Cortex of kidney (tissue), 1 donor: Measurements from ENCODE around the gene RNF183.

ENCODE experiments used
- DNase-seq: peaks from one replicate; lab custom pipeline; 2025; lab: John Stamatoyannopoulos, UW

RNF183 gene

DNA sequence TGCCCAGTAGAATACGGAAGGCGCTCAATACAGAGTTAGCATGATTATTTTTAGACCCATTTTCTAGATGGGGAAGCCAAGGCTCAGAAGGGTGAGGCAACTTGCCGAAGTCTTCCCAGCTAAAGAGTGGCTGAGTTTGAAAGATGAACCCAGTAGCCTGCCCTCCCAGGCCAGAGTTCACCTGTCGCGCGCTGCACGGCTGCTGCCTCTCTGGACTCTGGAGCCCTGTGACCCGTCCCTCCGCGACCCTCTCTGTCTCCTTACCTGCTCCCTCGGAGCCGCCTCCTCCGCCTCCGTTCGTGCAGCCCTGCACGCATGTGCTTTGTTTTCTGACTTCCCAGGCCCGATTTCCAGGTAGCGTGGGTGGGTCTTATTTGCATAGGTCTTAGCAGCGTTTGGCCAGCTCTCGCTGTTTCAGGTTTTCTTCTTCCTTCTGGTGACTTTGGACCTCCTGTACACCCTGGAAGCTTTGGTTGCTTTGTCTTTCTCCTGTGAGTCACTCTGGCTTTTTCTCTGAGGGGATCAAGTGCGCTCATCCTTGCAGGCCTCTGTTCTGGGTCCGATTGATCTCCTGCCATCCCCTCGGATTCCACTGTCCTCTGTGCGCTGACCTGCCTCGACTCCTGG is at the start of gene RNF183:
Gene RNF183 (minus strand): TSS at position 585 of the 627 bp plus-strand sequence. CDS start 5,192 bp downstream, outside the sequence.
- no peak for DNase-seq

- no peak for DNase-seq
These were observed 49.2 kb upstream of the RNF183 start for GRCh38 chr9:113352411-113352810.

- DNase-seq, result no peak
These were observed 48.8 kb upstream of the RNF183 start for GRCh38 chr9:113352006-113352405.

- no peak for DNase-seq
These were observed 47.8 kb upstream of the RNF183 start for GRCh38 chr9:113350937-113351336.

- DNase-seq, result no peak
These were observed 47.0 kb upstream of the RNF183 start for GRCh38 chr9:113350107-113350661.

- DNase-seq, result no peak
These were observed 46.4 kb upstream of the RNF183 start, which contains the start of gene BSPRY for GRCh38 chr9:113349445-113350094. Gene BSPRY, plus strand, starts transcription at chr9:113349541. Its CDS starts 39 bp downstream, at chr9:113349580.

DNA sequence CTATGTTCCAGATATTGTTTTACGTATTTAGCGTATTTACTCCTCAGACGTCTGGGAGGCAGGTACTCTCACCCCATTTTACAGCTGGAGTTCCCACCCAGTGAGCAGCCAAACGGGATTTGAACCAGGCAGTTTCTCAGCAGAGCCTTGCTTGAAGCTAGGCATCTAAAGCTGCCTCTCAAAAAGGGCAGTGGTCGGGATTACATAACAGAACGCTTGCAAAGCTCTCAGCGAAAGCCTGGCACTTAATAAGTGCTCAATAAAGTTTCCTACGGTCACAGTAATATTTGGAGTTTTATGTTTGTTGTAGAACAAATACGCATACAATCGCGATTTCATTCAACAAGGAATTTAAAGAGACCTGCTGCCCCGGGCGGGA is 45.9 kb upstream of the RNF183 start:
- DNase-seq, result no peak

GRCh38 chr9:113348437-113348836 is 45.3 kb upstream of the RNF183 start:
- no peak for DNase-seq

- no peak for DNase-seq
These were observed 42.5 kb upstream of the RNF183 start for GRCh38 chr9:113345671-113346070.

GRCh38 chr9:113345190-113345589 is 42.0 kb upstream of the RNF183 start:
- DNase-seq, result no peak

DNA sequence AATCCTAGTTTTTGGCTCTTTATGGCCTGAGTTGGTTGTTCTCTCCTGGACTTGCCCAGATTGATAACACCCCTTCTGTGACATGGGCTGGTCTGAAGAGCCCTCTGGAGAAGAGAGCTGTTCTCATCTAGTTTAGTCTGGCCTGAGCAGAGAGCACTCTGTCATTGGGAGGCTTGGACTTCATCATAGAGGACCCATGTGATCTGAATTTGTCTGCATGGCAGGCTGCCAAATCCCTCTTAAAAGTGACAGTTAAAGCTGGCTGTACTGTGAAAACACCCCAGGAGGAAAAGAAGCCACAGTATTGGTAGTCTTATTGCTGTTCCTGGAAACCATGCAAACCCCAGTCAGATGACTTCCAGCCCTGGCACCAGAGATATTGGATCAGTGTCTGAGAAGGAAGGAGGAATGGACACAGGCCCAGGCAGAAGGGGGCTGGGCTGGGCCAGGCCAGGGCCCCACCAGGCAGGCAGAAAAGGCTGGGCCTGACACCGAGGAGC is 40.6 kb upstream of the RNF183 start:
- DNase-seq, result no peak

- no peak for DNase-seq
These were observed 38.7 kb upstream of the RNF183 start for GRCh38 chr9:113341712-113342410.

DNA sequence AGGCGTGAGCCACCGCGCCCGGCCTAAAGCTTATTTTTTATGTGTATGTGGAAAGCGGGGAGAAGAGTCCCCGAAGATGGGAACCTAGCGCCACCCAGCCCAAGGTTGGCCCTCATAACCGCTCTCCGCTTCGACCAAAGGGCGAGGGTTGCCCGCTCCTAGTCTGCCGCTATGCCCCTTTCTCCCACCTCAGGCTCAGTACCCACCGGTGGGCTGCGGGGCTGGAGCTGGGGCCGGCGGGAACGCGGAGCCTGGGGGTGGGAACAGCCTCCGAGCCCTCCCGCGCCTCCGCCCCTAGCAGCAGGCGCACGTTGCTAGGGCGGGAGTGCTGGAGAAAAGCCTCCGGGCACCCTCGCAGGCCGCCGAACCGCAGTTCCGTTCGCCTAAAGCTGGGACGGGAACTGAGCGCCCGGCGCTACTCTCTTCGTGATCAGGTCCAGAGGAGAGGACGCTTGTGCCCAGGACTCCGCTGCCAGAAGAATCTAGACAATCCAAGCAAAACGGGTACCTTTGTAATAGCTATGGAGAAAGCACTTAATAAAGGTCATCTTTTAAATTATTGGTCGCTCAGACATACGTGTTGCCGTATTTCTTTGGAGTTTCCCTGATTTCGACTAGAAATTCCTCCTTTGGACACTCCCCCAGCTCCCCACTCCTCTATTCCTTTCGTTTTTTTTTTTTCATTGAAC is 37.0 kb upstream of the RNF183 start, which contains the start of gene WDR31:
Gene WDR31 (minus strand): TSS at position 265 of the 689 bp plus-strand sequence. CDS start 8,253 bp downstream, outside the sequence.
- peak; percentile 30 for DNase-seq

- no peak for DNase-seq
These were observed 34.5 kb upstream of the RNF183 start for GRCh38 chr9:113337714-113338113.

DNA sequence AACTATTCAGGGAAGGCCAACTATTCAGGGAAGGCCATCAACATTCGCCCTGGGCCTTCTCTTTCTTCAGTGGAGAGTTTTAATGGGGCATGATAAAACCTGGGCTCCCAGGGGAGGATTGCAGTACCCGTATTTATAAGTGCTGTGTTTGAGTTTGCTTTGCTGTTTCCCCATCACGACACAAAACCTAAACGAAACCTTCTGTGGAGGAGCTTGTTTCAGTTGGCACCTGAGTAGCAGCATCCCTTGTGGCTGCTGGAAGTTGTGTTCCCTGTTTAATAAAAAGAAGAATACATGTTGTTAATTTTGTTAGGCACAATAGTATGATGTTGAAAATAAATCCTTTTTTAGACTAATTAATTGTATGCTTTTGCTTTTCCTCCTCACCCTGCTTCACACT is 28.6 kb upstream of the RNF183 start:
- DNase-seq, result no peak

DNA sequence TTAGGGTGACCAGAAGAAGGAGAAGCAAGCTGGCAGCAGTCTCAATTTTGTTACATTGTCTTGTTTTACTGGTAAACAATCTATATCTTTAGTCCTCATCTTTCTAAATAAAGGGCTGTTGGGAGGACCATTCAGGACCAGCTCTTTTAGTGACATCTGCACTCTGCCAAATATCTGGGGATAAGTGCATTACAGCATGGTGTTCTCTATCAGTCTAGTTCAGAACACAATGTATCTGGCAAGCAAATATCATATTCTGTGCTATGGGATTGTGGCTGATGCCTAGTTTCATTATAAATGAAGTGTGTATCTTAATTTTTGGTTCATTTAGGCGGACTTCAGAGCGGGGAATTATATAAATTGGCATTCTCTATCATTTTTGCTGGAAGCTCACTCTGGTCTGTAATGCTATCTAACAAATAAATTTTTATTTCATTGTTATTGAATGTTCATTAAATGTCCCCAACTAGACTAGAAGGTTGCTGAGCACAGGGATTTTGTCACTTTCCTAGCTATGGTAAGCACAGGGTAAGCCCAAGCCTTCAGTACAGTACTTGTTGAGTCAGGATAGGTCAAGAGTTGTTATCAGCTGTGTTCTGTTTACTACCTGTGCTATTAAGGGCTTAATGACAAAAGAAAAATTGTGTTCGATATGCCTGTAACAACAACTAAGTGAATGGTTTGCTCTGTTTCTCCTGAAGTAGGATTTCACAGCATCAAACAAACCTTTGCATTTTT is 25.0 kb upstream of the RNF183 start:
- DNase-seq, result no peak

GRCh38 chr9:113326230-113326629 is 23.1 kb upstream of the RNF183 start:
- no peak for DNase-seq

- no peak for DNase-seq
These were observed 19.5 kb upstream of the RNF183 start for GRCh38 chr9:113322671-113323070.

DNA sequence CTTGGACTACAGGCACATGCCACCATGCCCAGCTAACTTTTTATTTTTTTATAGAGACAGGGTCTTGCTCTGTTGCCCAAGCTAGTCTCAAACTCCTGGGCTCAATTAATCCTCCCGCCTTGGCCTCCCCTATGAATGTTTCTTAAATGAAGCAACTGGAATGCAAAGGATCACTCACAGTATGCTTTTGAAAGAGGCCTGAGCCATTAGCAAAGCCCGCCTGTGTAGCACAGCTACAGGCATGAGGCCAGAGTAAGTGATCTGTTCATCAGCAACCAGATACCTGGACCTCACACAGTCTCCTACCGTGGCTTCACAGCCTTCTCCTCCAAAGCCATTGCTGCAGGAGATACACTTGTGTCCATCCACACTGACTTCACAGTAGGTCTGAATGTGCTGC is 16.9 kb upstream of the RNF183 start:
- DNase-seq, result no peak

GRCh38 chr9:113319054-113319453 is 15.9 kb upstream of the RNF183 start:
- no peak for DNase-seq

GRCh38 chr9:113317777-113318176 is 14.6 kb upstream of the RNF183 start:
- no peak for DNase-seq
